ENCODE measurements around the gene UPF2.

DNA sequence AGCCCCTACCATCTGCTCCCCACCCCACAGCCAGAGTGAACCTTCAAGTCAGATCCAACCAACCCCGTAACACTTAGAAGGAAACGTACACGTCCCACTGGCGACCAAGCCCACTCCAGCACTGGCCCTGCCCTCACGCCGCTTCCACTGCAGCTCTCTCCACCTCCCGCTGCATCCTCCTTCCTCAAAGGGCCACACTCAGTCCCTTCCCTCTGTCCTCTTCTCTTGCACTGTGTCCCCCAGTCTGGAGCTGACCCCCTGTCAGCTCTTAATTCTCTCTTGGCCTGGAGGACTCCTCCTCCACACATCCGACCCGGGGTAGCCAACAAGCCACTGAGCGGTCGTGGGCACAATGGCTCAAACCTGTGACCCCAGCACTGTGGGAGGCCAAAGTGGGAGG lies 133.6 kb downstream of the UPF2 start:
- no peak for TF ChIP-seq CTCF (IDR thresholded peaks at IDR 0.05)
- TF ChIP-seq POLR2A (IDR thresholded peaks at IDR 0.05), result no peak
